GM12878 (cell line): ENCODE measurements around the gene GDF3.

Experiments used
- CTCF ChIP-seq, 3 experiments: IDR thresholded peaks in 2 of 3; conservative IDR thresholded peaks in 1 of 3; 2 replicates each; pipeline ENCODE4 v1.5.1; 2011; ENCODE audit warnings: low read depth in 3 of 3, low read length in 3 of 3, mild to moderate bottlenecking in 3 of 3, control low read depth in 2 of 3, moderate library complexity in 2 of 3, inconsistent platforms in 1 of 3, mixed read lengths in 1 of 3; ENCODE audit not compliant: control insufficient read depth in 2 of 3, insufficient read depth in 1 of 3; ENCODE audit errors: extremely low read depth in 1 of 3
- KLF5 ChIP-seq: fragments of 450-650 bp; IDR thresholded peaks from 2 replicates; pipeline ENCODE4 v1.6.1; 2014; ENCODE audit warnings: mild to moderate bottlenecking; ENCODE audit not compliant: partially characterized antibody
- MTA2 ChIP-seq: fragments of 450-650 bp; IDR thresholded peaks from 2 replicates; pipeline ENCODE4 v1.6.1; 2016; ENCODE audit warnings: low read depth, mild to moderate bottlenecking, moderate library complexity
- NFYB ChIP-seq: IDR thresholded peaks from 2 replicates; pipeline ENCODE4 v1.6.1; 2011; ENCODE audit warnings: low read depth, mild to moderate bottlenecking, low read length, improper control_type of control experiment, moderate library complexity; ENCODE audit not compliant: insufficient read depth
- NRF1 ChIP-seq: conservative IDR thresholded peaks from 2 replicates; pipeline ENCODE4 v1.6.1; 2011; ENCODE audit warnings: mild to moderate bottlenecking, low read depth, low read length, improper control_type of control experiment
- POLR2AphosphoS5 ChIP-seq: IDR thresholded peaks from 2 replicates; pipeline ENCODE4 v1.6.1; 2011; ENCODE audit warnings: mild to moderate bottlenecking, low read length, inconsistent platforms
- PRDM15 ChIP-seq: fragments of 450-650 bp; formaldehyde crosslinking; IDR thresholded peaks from 2 replicates; pipeline ENCODE4 v1.4.0; 2020; ENCODE audit warnings: mild to moderate bottlenecking, moderate library complexity
- REST ChIP-seq: IDR thresholded peaks from 2 replicates; pipeline ENCODE4 v1.6.1; 2012; ENCODE audit warnings: mild to moderate bottlenecking, low read depth, low read length
- SP1 ChIP-seq: IDR thresholded peaks from one replicate; pipeline ENCODE4 v1.6.1; 2011; ENCODE audit warnings: low read depth, low read length
- TCF12 ChIP-seq: IDR thresholded peaks from 2 replicates; pipeline ENCODE4 v1.6.1; 2011; ENCODE audit warnings: low read depth, mild to moderate bottlenecking, low read length

DNA sequence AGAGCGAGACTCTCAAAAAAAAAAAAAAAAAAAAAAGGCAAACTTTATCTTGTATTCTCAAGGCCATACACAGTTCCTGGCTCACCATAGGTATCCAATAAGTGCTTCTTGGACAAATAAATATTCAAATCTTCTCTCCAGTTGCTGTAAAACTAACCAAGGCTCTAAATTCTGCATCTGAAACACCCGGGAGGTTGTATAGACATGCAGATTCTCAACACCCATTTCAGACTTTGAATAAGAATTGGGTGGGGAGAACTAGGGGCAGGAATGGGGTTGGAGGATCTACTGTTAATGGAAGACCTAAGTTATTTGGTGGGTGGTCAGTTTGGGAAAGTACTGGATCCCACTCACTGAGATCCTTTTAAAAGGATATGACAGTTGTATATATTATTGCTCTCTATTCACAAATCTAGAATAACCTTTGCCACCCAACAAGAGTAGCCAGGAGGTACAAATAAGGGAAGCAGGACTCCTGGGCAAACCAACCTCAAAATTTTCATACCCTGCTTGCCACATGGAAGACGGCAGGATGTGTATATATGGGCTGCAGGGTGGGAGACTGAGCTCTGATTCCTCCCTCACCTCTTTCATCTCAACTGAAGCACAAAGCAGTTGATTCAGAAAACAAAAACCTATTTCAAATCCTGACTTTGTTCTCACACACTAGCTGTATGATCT lies 879 bp downstream of the GDF3 start:
- TF ChIP-seq CTCF (IDR thresholded peaks at IDR 0.05 in 2 of 3, conservative IDR thresholded peaks at IDR 0.05 in 1 of 3; ENCODE audit: control insufficient read depth in 2 of 3, extremely low read depth in 1 of 3, insufficient read depth in 1 of 3, low read depth in 3 of 3, low read length in 3 of 3) (no peak), KLF5 (no peak), POLR2AphosphoS5 (no peak), NRF1 (no peak), REST (no peak), PRDM15 (CRISPR knock-in tag) (no peak), MTA2 (no peak), NFYB (no peak), SP1 (no peak), TCF12 (no peak)
